ENCODE data around the gene BTN1A1.
"Not testable (repeated sequence)": the region's sequence is repeated elsewhere in the genome, so short reads cannot be mapped to it uniquely, and the experiment has no call there.

Gene BTN1A1

GRCh38 chr6:26537846-26538571, 37.9 kb downstream of the BTN1A1 start, which contains the start of gene HMGN4:
HMGN4 (plus strand) TSS chr6:26538366; CDS start chr6:26545207, 6,841 bp downstream.
- peak; percentile 90 to 93 (median 91) for DNase-seq

GRCh38 chr6:26538572-26538902, 38.4 kb downstream of the BTN1A1 start:
- no peak for DNase-seq

GRCh38 chr6:26539071-26539615, 39.0 kb downstream of the BTN1A1 start:
- DNase-seq, result no peak

- DNase-seq, result no peak
Measured at GRCh38 chr6:26541579-26541978, 41.5 kb downstream of the BTN1A1 start.

- DNase-seq, result peak in 2 of 3 donors; percentile 23 to 25
Measured at GRCh38 chr6:26543953-26544352, 43.9 kb downstream of the BTN1A1 start.

- no peak for DNase-seq
Measured at GRCh38 chr6:26544473-26544872, 44.4 kb downstream of the BTN1A1 start.

GRCh38 chr6:26545627-26546026, 45.5 kb downstream of the BTN1A1 start:
- peak; percentile 71 to 82 (median 77) for DNase-seq

- DNase-seq, result not testable (repeated sequence)
Measured at GRCh38 chr6:26547363-26547762, 47.3 kb downstream of the BTN1A1 start.

GRCh38 chr6:26550250-26550993, 50.3 kb downstream of the BTN1A1 start:
- DNase-seq, result peak; percentile 65 to 81 (median 66)

- DNase-seq, result no peak
Measured at GRCh38 chr6:26552205-26552604, 52.1 kb downstream of the BTN1A1 start.

GRCh38 chr6:26552640-26553188, 52.6 kb downstream of the BTN1A1 start:
- no peak for DNase-seq

GRCh38 chr6:26553264-26553634, 53.1 kb downstream of the BTN1A1 start:
- peak; percentile 80 to 89 (median 81) for DNase-seq

GRCh38 chr6:26553635-26554446, 53.7 kb downstream of the BTN1A1 start:
- peak; percentile 79 to 90 (median 89) for DNase-seq

- DNase-seq, result no peak
Measured at GRCh38 chr6:26554447-26554696, 54.3 kb downstream of the BTN1A1 start.

GRCh38 chr6:26554697-26555504, 54.8 kb downstream of the BTN1A1 start:
- peak; percentile 62 to 78 (median 63) for DNase-seq

- DNase-seq, result no peak
Measured at GRCh38 chr6:26555505-26556262, 55.6 kb downstream of the BTN1A1 start.

- peak; percentile 38 to 53 (median 48) for DNase-seq
Measured at GRCh38 chr6:26556263-26557070, 56.4 kb downstream of the BTN1A1 start.

Data from suppressor macrophage treated with lipopolysaccharide for 1 hour (primary cell).